Fibroblast of villous mesenchyme (primary cell): ENCODE measurements around the gene SPAG5. TPM values are rescaled to one million over a fixed set of nuclear protein-coding genes. Genes with fewer than 3 reads are reported as not detected.
A peak's percentile ranks its signal among the peaks of the same experiment; 100 is the strongest.

Experiments
- DNase-seq: peaks from one replicate; pipeline ENCODE4 v3.0.0-alpha.2; 2010; ENCODE audit warnings: low read depth
- H3K4me3 ChIP-seq: 2 replicates; pipeline ENCODE4 v1.5.1; 2011; ENCODE audit warnings: low read depth, mild to moderate bottlenecking, low read length
- total RNA-seq: library from RNA; depleted of rRNA; stranded (reverse); fragments of >200 nt; gene quantifications from 2 replicates; pipeline ENCODE4 v1.2.3, GENCODE V29; 2012
- TF ChIP-seq, protein P1 (sequence below): IDR thresholded peaks from 2 replicates; pipeline ENCODE4 v1.5.1; 2012; ENCODE audit warnings: low read depth, mild to moderate bottlenecking, low read length; ENCODE audit not compliant: insufficient read depth

The SPAG5 gene
- total RNA-seq, 1 donor, result 38.4 TPM

DNA sequence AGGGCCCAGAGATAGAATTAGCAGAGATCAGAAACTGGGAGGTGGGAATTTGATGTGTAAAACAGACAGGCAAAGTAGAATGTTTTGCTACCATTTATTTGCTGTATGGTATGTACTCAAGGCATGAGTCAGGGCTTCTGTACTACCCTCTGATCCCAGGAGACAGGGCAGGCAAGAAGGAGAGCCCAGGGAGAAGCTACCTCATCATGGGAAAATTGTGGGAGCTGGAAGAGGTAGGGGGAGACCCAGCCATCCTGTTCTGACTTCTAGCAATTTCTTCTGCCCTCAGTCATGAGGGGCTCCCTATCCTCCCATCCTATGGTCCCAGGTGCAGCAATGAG, 25.8 kb downstream of the SPAG5 start:
- no peak for DNase-seq
- TF ChIP-seq, protein P1, sequence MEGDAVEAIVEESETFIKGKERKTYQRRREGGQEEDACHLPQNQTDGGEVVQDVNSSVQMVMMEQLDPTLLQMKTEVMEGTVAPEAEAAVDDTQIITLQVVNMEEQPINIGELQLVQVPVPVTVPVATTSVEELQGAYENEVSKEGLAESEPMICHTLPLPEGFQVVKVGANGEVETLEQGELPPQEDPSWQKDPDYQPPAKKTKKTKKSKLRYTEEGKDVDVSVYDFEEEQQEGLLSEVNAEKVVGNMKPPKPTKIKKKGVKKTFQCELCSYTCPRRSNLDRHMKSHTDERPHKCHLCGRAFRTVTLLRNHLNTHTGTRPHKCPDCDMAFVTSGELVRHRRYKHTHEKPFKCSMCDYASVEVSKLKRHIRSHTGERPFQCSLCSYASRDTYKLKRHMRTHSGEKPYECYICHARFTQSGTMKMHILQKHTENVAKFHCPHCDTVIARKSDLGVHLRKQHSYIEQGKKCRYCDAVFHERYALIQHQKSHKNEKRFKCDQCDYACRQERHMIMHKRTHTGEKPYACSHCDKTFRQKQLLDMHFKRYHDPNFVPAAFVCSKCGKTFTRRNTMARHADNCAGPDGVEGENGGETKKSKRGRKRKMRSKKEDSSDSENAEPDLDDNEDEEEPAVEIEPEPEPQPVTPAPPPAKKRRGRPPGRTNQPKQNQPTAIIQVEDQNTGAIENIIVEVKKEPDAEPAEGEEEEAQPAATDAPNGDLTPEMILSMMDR, result no peak
- no peak overlapping the region for H3K4me3 ChIP-seq

DNA sequence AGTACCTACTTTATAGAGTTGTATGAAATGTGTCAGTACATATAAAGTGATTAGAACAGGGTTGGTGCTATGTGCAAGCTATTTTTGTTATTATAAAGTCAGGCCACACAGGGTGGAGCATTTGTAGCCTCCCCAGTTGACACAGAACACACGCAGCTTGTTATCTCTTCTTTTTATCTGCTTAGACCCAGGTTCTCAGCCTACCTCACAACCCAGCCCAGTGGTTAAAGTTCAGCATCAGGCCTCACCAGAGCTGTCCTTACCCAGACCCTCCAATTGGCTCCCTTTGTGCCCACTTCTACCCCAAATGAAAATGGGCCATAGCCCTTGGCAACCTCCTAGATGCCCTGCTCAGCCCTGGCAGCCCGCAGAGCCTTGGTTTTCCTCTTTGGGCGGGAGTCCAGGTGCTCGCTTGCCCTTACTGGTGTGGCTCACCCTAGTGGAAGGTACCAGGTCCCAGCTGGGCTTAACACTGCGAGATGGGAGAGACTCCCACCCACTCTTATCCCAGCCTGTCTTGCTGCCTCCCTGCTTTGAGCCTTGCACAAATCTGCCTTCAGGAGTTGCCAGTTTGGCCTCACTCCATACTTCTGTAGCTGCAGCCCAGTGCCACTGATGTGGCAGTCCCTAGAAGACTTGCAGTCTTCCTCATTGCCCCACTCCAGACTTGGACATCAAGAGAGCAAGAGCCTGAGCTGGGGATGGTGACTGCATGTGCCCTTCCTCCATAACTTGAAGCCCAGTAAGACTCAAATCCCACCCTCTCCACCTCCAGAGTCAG, 26.4 kb downstream of the SPAG5 start:
- H3K4me3 ChIP-seq, result no peak overlapping the region
- TF ChIP-seq, protein P1, result no peak
- no peak for DNase-seq

DNA sequence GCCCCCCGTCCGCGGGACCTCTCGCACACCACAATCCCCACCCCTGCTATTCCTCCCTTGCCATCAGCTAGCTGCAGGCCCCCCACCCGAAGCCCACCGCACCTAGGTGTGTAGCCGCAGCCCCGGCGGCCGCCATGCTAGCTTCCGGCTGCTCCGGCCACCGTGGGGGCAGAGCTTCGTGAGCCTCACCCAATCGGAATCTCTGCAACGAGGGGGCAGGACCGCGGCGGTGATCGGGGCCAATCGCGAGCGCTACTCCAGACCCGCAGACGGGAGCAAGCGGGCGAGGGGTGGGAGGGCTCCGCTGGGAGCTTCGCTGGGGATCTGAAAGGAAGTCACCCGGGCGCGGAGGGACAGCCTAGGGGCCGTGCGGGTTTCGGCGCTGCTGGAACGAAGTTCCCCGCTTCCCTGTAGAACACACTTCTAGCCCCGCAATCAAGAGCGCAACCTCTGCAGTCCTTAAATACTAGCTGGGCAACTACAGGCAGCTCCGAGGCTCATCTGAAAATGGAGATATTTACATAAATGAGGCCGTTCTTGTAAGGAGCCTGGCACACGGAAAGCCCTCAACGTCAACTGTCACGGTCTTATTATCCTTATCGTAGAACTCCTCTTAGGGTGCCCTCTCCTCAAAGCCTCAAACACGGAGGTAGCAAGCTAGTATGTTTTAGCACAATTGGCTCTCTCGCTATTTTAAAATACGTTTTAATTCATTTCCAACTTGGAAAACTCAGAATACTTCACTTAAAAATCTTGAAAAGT, 27.3 kb downstream of the SPAG5 start, which contains the start of gene PIGS:
Gene PIGS (minus strand): TSS at position 164 of the 762 bp plus-strand sequence. CDS start 28 bp downstream, at position 136.
- peak; percentile 90 for DNase-seq

GRCh38 chr17:28570716-28571360, 28.0 kb downstream of the SPAG5 start:
- peak overlapping the region; percentile 87 for H3K4me3 ChIP-seq
- TF ChIP-seq, protein P1, result no peak
- DNase-seq, result no peak

More for the DNA sequence above, 27.3 kb downstream of the SPAG5 start, which contains the start of gene PIGS:
- TF ChIP-seq, protein P1, result no peak
- peak within 1 kb of the TSS; percentile 87 for H3K4me3 ChIP-seq

DNA sequence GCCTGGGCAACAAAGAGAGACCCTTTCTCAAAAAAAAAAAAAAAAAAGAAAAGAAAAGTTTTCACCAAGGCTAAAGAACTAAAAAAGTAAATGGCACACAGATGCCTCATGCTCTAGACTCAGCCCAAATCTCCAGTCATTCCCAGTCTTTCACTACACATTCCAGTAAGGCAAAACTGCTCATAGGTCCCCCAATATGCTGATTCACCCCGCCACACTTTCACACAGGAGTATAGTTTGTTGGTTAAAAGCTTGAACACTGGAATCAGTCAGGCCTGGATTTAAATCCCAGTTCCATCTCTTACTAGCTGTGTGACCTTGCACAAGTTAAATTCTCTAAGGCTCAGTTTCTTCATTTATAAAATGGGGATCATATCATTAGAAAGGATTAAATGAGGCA, 29.4 kb downstream of the SPAG5 start:
- TF ChIP-seq, protein P1, result no peak
- no peak overlapping the region for H3K4me3 ChIP-seq
- no peak for DNase-seq

GRCh38 chr17:28567604-28568003, 31.2 kb downstream of the SPAG5 start:
- no peak overlapping the region for H3K4me3 ChIP-seq
- TF ChIP-seq, protein P1, result no peak
- no peak for DNase-seq
